Cardiac muscle cell (in vitro differentiated cells and primary cell): ENCODE data around the gene CORO6. TPM values are rescaled to one million over a fixed set of nuclear protein-coding genes. Genes with fewer than 3 reads are reported as not detected.

ENCODE experiments used
- DNase-seq, 2 donors: peaks; one replicate each; pipeline versions ENCODE4 v3.0.0 to v3.0.0-alpha.2; 2010 to 2017; ENCODE audit warnings: low read depth in 1 of 2, low spot score in 1 of 2
- H3K27ac ChIP-seq: fragments of 200-600 bp; sonication (generic); 2 replicates; pipeline ENCODE4 v1.5.1; 2016
- H3K27me3 ChIP-seq: fragments of 200-600 bp; sonication (generic); 2 replicates; pipeline ENCODE4 v1.6.0; 2016; ENCODE audit warnings: control low read depth
- H3K36me3 ChIP-seq: fragments of 200-600 bp; sonication (generic); 2 replicates; pipeline ENCODE4 v1.5.1; 2016; ENCODE audit warnings: control low read depth
- H3K4me1 ChIP-seq: fragments of 200-600 bp; sonication (generic); 2 replicates; pipeline ENCODE4 v1.8.1; 2017; ENCODE audit warnings: low read depth, mild to moderate bottlenecking, mixed run types
- H3K4me3 ChIP-seq: fragments of 200-600 bp; sonication (generic); 2 replicates; pipeline ENCODE4 v1.5.1; 2016; ENCODE audit warnings: mild to moderate bottlenecking
- H3K9me3 ChIP-seq: fragments of 200-600 bp; sonication (generic); 2 replicates; pipeline ENCODE4 v1.5.1; 2017; ENCODE audit warnings: low read depth, mild to moderate bottlenecking, control low read depth
- CTCF ChIP-seq: IDR thresholded peaks from 2 replicates; pipeline ENCODE4 v1.5.1; 2012; ENCODE audit warnings: low read depth, mild to moderate bottlenecking, low read length
- polyA plus RNA-seq: library from polyadenylated mRNA; unstranded; fragments of >200 nt; fragmentation: Nextera tagmentation; extraction: Ambion mirVana; gene quantifications from 2 replicates; pipeline ENCODE4 v1.2.1, GENCODE V29; 2016
- total RNA-seq: library from RNA; depleted of rRNA; stranded (reverse); fragments of >200 nt; gene quantifications from 2 replicates; pipeline ENCODE4 v1.2.3, GENCODE V29; 2016

The CORO6 gene
- total and polyA plus RNA-seq, 2 experiments from 2014 or later: 163 to 243 TPM

- Histone ChIP-seq H3K27ac (no peak overlapping the region), H3K27me3 (no peaks in the 10 kb centered on the region), H3K4me1 (no peaks in the 10 kb centered on the region), H3K4me3 (no peak overlapping the region), H3K9me3 (no peaks in the 10 kb centered on the region), H3K36me3 (no peaks in the 10 kb centered on the region)
- no peak for DNase-seq
- TF ChIP-seq CTCF: no peak
These were observed 13.7 kb downstream of the CORO6 start for GRCh38 chr17:29608986-29609385.

GRCh38 chr17:29607557-29608195 is 15.0 kb downstream of the CORO6 start:
- H3K36me3 ChIP-seq: no peaks in the 10 kb centered on the region
- H3K4me3 ChIP-seq: no peak overlapping the region
- no peak overlapping the region for H3K27ac ChIP-seq
- no peak for TF ChIP-seq CTCF
- H3K9me3 ChIP-seq: no peaks in the 10 kb centered on the region
- no peaks in the 10 kb centered on the region for H3K27me3 ChIP-seq
- DNase-seq: no peak
- H3K4me1 ChIP-seq: no peaks in the 10 kb centered on the region

- no peak for TF ChIP-seq CTCF
- Histone ChIP-seq H3K9me3 (no peaks in the 10 kb centered on the region), H3K36me3 (no peaks in the 10 kb centered on the region), H3K27me3 (no peaks in the 10 kb centered on the region), H3K4me3 (no peak overlapping the region), H3K27ac (no peak overlapping the region), H3K4me1 (no peaks in the 10 kb centered on the region)
- DNase-seq: no peak
These were observed 19.5 kb downstream of the CORO6 start for GRCh38 chr17:29603109-29603674.

- DNase-seq: no peak
- no peak overlapping the region for H3K27ac ChIP-seq
These were observed 25.1 kb downstream of the CORO6 start for GRCh38 chr17:29597361-29598172.

GRCh38 chr17:29596811-29597210 is 25.9 kb downstream of the CORO6 start:
- peaks cover 7% of the 10 kb centered on the region for H3K27me3 ChIP-seq
- no peak for TF ChIP-seq CTCF
- DNase-seq: no peak
- H3K4me3 ChIP-seq: no peak overlapping the region
- H3K36me3 ChIP-seq: no peaks in the 10 kb centered on the region
- no peaks in the 10 kb centered on the region for H3K9me3 ChIP-seq
- no peak overlapping the region for H3K27ac ChIP-seq
- H3K4me1 ChIP-seq: peaks cover 5% of the 10 kb centered on the region

More at GRCh38 chr17:29597361-29598172, 25.1 kb downstream of the CORO6 start:
- no peak for TF ChIP-seq CTCF
- H3K9me3 ChIP-seq: no peaks in the 10 kb centered on the region
- H3K4me1 ChIP-seq: peaks cover 5% of the 10 kb centered on the region
- H3K4me3 ChIP-seq: no peak overlapping the region
- H3K36me3 ChIP-seq: no peaks in the 10 kb centered on the region
- peaks cover 7% of the 10 kb centered on the region for H3K27me3 ChIP-seq
